Central memory CD8-positive, alpha-beta T cell (primary cell): ENCODE measurements around the gene ZC3HAV1L.
A peak's percentile ranks its signal among the peaks of the same experiment; 100 is the strongest.

Experiments used
- ATAC-seq: fragments of 150-1000 bp; cut with Tn5 transposase; replicated peaks from 2 replicates; pipeline ENCODE4 v1.10.0; 2022; ENCODE audit warnings: mild to moderate bottlenecking, moderate FRiP score, moderate number of reproducible peaks; ENCODE audit not compliant: poor library complexity, severe bottlenecking; ENCODE audit errors: extremely low read depth
- DNase-seq, 2 donors: peaks; one replicate each; pipeline ENCODE4 v3.0.0; 2021; ENCODE audit warnings: low spot score in 2 of 2
- H3K27ac Mint-ChIP-seq: one replicate; pipeline ENCODE4 v1.8.0; 2022; ENCODE audit warnings: low read depth, mild to moderate bottlenecking, moderate library complexity, mixed read lengths
- H3K27me3 Mint-ChIP-seq: one replicate; pipeline ENCODE4 v1.8.0; 2022; ENCODE audit warnings: mixed read lengths
- H3K36me3 Mint-ChIP-seq: one replicate; pipeline ENCODE4 v1.8.0; 2022; ENCODE audit warnings: mild to moderate bottlenecking, moderate library complexity, mixed read lengths; ENCODE audit not compliant: insufficient read depth
- H3K4me1 Mint-ChIP-seq: one replicate; pipeline ENCODE4 v1.8.0; 2022; ENCODE audit warnings: mixed read lengths
- H3K4me3 Mint-ChIP-seq: one replicate; pipeline ENCODE4 v1.8.0; 2022; ENCODE audit warnings: mild to moderate bottlenecking, moderate library complexity, mixed read lengths
- H3K9me3 Mint-ChIP-seq: one replicate; pipeline ENCODE4 v1.8.0; 2022; ENCODE audit warnings: mixed read lengths

The ZC3HAV1L gene

GRCh38 chr7:139047970-139048369 is 12.1 kb upstream of the ZC3HAV1L start:
- H3K27ac Mint-ChIP-seq: no peak overlapping the region
- H3K36me3 Mint-ChIP-seq: peaks cover 71% of the 10 kb centered on the region
- H3K9me3 Mint-ChIP-seq: no peaks in the 10 kb centered on the region
- DNase-seq (no peak), ATAC-seq (no peak)
- H3K4me3 Mint-ChIP-seq: no peak overlapping the region
- H3K27me3 Mint-ChIP-seq: no peaks in the 10 kb centered on the region
- peaks cover 44% of the 10 kb centered on the region for H3K4me1 Mint-ChIP-seq

GRCh38 chr7:139046143-139046542 is 10.3 kb upstream of the ZC3HAV1L start:
- ATAC-seq: no peak
- Mint-ChIP-seq H3K36me3 (peaks cover 60% of the 10 kb centered on the region), H3K9me3 (no peaks in the 10 kb centered on the region), H3K4me3 (peak overlapping the region; percentile 42), H3K4me1 (peaks cover 49% of the 10 kb centered on the region), H3K27me3 (no peaks in the 10 kb centered on the region), H3K27ac (no peak overlapping the region)
- no peak for DNase-seq

GRCh38 chr7:139044813-139045794 is 9.3 kb upstream of the ZC3HAV1L start:
- Mint-ChIP-seq H3K36me3 (peaks cover 50% of the 10 kb centered on the region), H3K4me1 (peaks cover 52% of the 10 kb centered on the region), H3K27ac (peak overlapping the region; percentile 87), H3K4me3 (peak overlapping the region; percentile 42), H3K27me3 (no peaks in the 10 kb centered on the region), H3K9me3 (no peaks in the 10 kb centered on the region)
- DNase-seq: no peak
- ATAC-seq: peak; percentile 40

- no peaks in the 10 kb centered on the region for H3K27me3 Mint-ChIP-seq
- H3K36me3 Mint-ChIP-seq: peaks cover 40% of the 10 kb centered on the region
- peak overlapping the region; percentile 87 for H3K27ac Mint-ChIP-seq
- H3K4me3 Mint-ChIP-seq: peak overlapping the region; percentile 53
- peak; percentile 91 for ATAC-seq
- no peaks in the 10 kb centered on the region for H3K9me3 Mint-ChIP-seq
- peaks cover 61% of the 10 kb centered on the region for H3K4me1 Mint-ChIP-seq
- DNase-seq: peak; percentile 59 to 65
These were observed 8.3 kb upstream of the ZC3HAV1L start for GRCh38 chr7:139043823-139044812.

DNA sequence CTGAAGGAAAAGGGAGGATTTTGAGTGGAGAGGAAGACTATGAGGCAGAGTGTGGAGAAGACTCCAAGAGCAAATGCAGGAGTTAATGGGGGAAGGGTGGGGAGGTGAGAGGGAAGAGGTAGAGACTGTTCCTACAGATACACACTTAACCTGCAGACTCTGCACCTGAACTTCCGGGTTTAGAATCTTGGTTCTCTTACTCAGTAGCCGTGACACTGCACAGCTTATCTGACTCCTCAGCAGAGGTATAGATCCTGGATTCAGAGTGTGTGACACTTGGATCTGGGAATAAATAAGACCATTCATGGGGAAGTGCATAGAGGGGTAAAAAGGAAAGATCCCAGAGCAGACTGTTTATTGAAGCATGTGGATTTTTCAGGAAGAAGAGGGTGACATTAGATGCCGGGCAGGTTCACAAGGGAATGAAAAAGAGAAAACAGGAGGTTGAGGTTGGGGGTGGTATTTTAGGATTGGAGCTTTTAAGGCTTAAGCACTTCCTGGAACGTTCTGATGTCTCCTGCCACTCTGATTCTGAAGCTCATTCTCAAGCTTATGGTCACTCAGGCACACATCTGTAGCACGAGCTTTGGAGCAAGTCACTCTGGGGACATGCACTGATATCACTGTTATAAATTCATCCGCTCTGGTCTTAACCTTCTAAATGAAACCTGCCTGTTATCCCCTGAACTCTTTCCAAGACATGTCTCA is 5.7 kb upstream of the ZC3HAV1L start:
- DNase-seq (no peak), ATAC-seq (no peak)
- Mint-ChIP-seq H3K4me3 (no peak overlapping the region), H3K4me1 (peaks cover 53% of the 10 kb centered on the region), H3K9me3 (no peaks in the 10 kb centered on the region), H3K27ac (peak overlapping the region; percentile 70), H3K27me3 (no peaks in the 10 kb centered on the region), H3K36me3 (peaks cover 17% of the 10 kb centered on the region)

- Mint-ChIP-seq H3K4me1 (peaks cover 30% of the 10 kb centered on the region), H3K36me3 (peaks cover 9% of the 10 kb centered on the region), H3K27ac (no peak overlapping the region), H3K4me3 (no peak overlapping the region), H3K9me3 (no peaks in the 10 kb centered on the region), H3K27me3 (no peaks in the 10 kb centered on the region)
- no peak for DNase-seq
- no peak for ATAC-seq
These were observed 2.8 kb upstream of the ZC3HAV1L start for GRCh38 chr7:139038691-139039090.

DNA sequence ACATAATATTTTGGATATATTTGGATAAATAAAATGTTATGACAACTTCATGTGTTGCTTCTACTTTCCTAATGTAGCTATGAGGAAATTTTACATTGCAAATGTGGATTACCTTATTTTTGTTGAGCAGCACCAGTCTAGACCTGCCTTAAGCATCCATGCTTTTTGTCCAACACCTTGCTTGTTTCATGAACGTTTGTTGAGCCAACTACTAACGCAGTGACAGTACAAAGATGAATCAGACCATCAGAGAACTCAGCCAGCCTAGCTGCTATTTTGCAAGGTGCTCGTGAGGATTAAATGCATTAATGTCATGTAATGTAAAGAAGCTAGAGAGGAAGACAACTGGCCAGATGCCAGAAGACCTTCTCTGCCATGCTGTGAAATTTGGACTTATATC is 1.1 kb upstream of the ZC3HAV1L start:
- no peak for DNase-seq
- peaks cover 23% of the 10 kb centered on the region for H3K4me1 Mint-ChIP-seq
- H3K4me3 Mint-ChIP-seq: peak overlapping the region; percentile 72
- peaks cover 7% of the 10 kb centered on the region for H3K36me3 Mint-ChIP-seq
- no peak for ATAC-seq
- H3K9me3 Mint-ChIP-seq: no peaks in the 10 kb centered on the region
- no peaks in the 10 kb centered on the region for H3K27me3 Mint-ChIP-seq
- H3K27ac Mint-ChIP-seq: no peak overlapping the region

DNA sequence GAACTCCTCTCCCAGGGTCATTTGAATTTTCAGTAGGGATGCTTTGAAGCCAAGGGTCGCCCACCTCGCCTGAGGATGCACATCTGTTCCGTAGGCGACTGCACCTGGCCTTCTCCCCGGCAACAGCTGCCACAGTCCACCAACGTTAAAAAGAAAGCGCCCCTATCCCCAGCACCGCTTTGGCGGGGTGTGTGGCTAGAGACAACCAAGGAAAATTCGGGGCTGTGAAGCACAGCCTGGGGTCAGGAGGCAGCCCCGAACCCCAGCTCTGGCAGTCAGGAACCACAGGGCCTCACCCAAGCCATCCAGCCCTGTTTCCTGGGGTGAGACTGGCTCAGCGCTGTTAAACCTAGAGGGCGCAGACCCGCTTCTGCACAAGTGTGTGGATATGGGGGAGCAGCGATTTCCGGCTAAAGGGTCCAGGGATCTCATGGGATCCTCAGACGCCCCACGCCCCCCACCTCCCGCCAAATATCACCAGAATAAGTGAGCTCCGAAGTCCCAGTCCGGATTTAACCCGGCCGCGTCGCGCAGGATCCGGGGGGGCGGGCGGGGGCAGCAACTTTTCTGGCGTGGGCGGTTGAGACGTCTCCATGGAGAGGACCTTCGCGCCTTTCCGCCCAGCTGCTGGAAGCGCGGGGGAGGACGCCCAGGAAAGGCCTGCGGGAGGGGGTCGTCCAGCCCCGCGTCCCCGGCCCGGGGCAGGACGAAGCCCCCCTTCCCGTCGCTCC is 822 bp downstream of the ZC3HAV1L start:
- no peak for DNase-seq
- no peak overlapping the region for H3K27ac Mint-ChIP-seq

DNA sequence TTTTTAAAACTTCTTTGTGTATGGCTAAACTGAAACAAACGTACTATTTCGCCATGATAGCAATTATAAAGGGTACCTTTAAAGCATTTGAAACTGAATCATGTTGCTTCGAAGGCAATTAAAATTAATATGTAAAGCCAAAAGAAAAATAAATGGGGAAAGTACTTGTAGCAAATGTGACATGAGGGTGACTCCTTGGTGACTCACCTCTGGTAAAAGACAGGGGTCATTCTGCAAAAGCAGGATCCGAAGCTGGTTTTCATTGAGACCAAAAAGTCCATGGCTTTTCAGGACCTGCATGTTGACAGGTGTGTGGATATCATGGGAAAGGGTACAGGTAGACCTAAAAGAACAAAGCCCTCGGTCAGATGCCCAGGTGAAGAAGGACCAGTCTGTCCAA is 1.5 kb downstream of the ZC3HAV1L start:
- Mint-ChIP-seq H3K4me1 (peaks cover 6% of the 10 kb centered on the region), H3K27ac (no peak overlapping the region), H3K9me3 (no peaks in the 10 kb centered on the region), H3K36me3 (peaks cover 6% of the 10 kb centered on the region), H3K27me3 (no peaks in the 10 kb centered on the region), H3K4me3 (peak overlapping the region; percentile 72)
- no peak for DNase-seq
- ATAC-seq: no peak

More for the DNA sequence above, 822 bp downstream of the ZC3HAV1L start:
- Mint-ChIP-seq H3K4me1 (peaks cover 12% of the 10 kb centered on the region), H3K9me3 (no peaks in the 10 kb centered on the region), H3K36me3 (peaks cover 6% of the 10 kb centered on the region), H3K4me3 (peak overlapping the region; percentile 72), H3K27me3 (no peaks in the 10 kb centered on the region)
- ATAC-seq: peak; percentile 53

DNA sequence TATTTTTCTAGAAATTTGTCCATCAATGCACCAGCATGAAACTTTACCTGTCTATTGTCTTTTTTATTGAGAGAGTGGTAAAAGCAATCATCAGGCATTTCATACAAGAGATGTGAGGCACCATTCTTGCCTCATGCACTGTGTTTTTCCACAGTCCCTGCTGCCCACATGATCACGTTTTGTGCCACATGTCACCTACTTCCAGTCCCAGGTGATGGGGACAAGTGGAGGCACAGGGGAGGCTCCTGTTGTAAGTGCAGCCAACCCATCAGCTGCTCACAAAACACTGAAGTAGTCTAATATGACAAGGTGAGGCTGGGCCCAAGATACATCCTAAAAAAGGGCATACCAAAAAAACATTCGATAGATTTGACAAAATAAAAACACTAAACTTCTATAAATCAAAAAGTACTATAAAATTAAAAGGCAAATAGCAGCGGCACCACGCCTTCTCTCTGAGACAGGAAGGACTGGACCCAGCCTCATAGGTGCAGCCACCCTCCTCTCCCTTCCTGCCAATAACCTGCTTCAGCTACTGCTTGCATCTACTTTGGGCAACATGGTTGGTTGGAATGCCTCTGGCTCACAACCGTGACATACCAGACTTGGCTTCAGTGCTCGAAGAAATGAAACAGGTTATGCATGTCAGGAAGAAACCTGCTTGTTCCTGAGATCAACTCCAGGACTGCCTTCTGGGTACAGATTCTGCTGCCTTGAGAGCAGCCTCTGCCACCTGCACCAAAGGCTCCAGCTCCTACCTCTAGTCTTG is 2.3 kb downstream of the ZC3HAV1L start:
- peaks cover 4% of the 10 kb centered on the region for H3K4me1 Mint-ChIP-seq
- DNase-seq: no peak
- peaks cover 7% of the 10 kb centered on the region for H3K36me3 Mint-ChIP-seq
- H3K4me3 Mint-ChIP-seq: no peak overlapping the region
- H3K9me3 Mint-ChIP-seq: no peaks in the 10 kb centered on the region
- no peak overlapping the region for H3K27ac Mint-ChIP-seq
- ATAC-seq: no peak
- H3K27me3 Mint-ChIP-seq: no peaks in the 10 kb centered on the region

DNA sequence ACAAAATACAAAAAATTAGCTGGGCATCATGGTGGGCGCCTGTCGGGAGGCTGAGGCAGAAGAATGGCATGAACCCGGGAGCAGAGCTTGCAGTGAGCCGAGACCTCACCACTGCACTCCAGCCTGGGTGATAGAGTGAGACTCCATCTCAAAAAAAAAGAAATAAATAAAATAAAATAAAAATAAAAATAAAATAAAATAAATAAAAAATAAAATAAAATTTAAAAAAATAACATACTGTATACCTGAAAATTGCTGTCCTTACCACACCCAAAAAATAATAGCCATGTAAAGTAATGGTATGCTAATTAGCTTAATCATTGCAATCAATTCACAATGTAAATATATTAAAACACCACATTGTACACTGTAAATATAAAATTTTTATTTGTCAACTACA is 3.4 kb downstream of the ZC3HAV1L start:
- ATAC-seq: no peak
- H3K4me1 Mint-ChIP-seq: peaks cover 4% of the 10 kb centered on the region
- no peak overlapping the region for H3K4me3 Mint-ChIP-seq
- no peaks in the 10 kb centered on the region for H3K27me3 Mint-ChIP-seq
- no peak overlapping the region for H3K27ac Mint-ChIP-seq
- peaks cover 10% of the 10 kb centered on the region for H3K36me3 Mint-ChIP-seq
- no peaks in the 10 kb centered on the region for H3K9me3 Mint-ChIP-seq
- DNase-seq: no peak
